Body of pancreas (tissue), 4 donors: ENCODE results near the gene PPT1. TPM values are rescaled to one million over a fixed set of nuclear protein-coding genes. Genes with fewer than 3 reads are reported as not detected.

Source experiments
- ATAC-seq: fragments of 150-250 bp; one replicate; pipeline ENCODE4 v1.9.1; 2016
- DNase-seq, 4 donors: peaks; one replicate each; pipeline ENCODE4 v3.0.0-alpha.2; 2019
- H3K27ac ChIP-seq, 4 donors: fragments of 200-600 bp; sonication (generic); 1 replicate in 3 of 4; 2 replicates in 1 of 4; pipeline versions ENCODE4 v1.5.1 to v1.6.1; 2016 to 2019; ENCODE audit warnings: mild to moderate bottlenecking in 1 of 4, mixed read lengths in 1 of 4, moderate library complexity in 1 of 4
- H3K27me3 ChIP-seq, 2 donors: fragments of 200-600 bp; sonication (generic); one replicate each; pipeline ENCODE4 v1.6.0; 2016; ENCODE audit warnings: mild to moderate bottlenecking in 1 of 2
- H3K36me3 ChIP-seq, 2 donors: fragments of 200-600 bp; sonication (generic); replicated peaks in 1 of 2; 2 replicates each; pipeline ENCODE4 v1.5.1; 2016; ENCODE audit warnings: low read depth in 2 of 2; ENCODE audit not compliant: insufficient read depth in 1 of 2
- H3K4me1 ChIP-seq: fragments of 200-600 bp; sonication (generic); one replicate; pipeline ENCODE4 v1.6.0; 2016
- H3K4me3 ChIP-seq, 2 donors: fragments of 200-600 bp; sonication (generic); 1 replicate in 1 of 2; 2 replicates in 1 of 2; pipeline ENCODE4 v1.5.1; 2016 to 2019
- H3K9me3 ChIP-seq, 3 donors: fragments of 200-600 bp; sonication (generic); 1 replicate in 2 of 3; 2 replicates in 1 of 3; pipeline ENCODE4 v1.5.1; 2016
- POLR2A ChIP-seq, 3 donors: fragments of 450-650 bp; IDR thresholded peaks; one replicate each; pipeline ENCODE4 v1.6.1; 2016; ENCODE audit warnings: antibody characterized with exemption in 3 of 3, mild to moderate bottlenecking in 2 of 3
- WGBS, 2 donors: methylation state at CpG; one replicate each; pipeline ENCODE4 v1.1.5; 2017; 5-methylcytosine and 5-hydroxymethylcytosine counted together
- intact Hi-C: fragments of 100-400 bp; cut with DNase I; formaldehyde crosslinking; loops from one replicate; pipeline ENCODE4 v1.15.1; 2023
- total RNA-seq, 2 donors: library from RNA; depleted of rRNA; stranded (reverse); fragments of >200 nt; gene quantifications; one replicate each; pipeline ENCODE4 v1.1.0, GENCODE V29; 2016
- TF ChIP-seq, protein P1 (sequence below), 7 experiments: fragments of 450-650 bp in 4 of 7; fragments of 200-600 bp in 3 of 7; sonication (generic) in 3 of 7; IDR thresholded peaks; one replicate each; pipeline ENCODE4 v1.5.1; 2016 to 2019; ENCODE audit warnings: antibody characterized with exemption in 7 of 7

The PPT1 gene
- total RNA-seq, 2 donors from 2014 or later, result 26.4 to 28.5 TPM

DNA sequence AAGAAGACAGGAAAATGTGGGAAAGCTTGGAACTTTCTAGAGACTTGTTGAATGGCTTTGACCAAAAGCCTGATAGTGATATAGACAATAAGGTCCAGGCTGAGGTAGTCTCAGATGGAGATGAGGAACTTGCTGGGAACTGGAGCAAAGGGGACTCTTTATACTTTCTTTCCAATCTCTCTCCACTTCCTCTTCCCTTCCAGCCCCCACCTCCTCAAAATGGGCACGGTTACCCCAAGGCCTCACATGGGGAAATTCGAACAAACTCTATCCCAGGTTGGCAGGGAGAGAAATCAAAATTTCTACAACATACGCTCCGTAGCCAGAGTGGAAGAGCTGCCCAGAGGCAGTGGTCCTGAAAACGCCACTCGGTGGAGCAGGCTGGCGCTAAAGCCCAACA is 15.2 kb downstream of the PPT1 start:
- Histone ChIP-seq H3K4me1 (no peaks in the 10 kb centered on the region), H3K36me3 (no peaks in the 10 kb centered on the region), H3K9me3 (no peaks in the 10 kb centered on the region), H3K27ac (no peak overlapping the region), H3K4me3 (no peak overlapping the region), H3K27me3 (no peaks in the 10 kb centered on the region)
- no peak for DNase-seq
- ATAC-seq, result no peak
- WGBS, 2 donors, result 70 to 83% methylated on average over 7 of the region's 7 CpGs
- no peak for TF ChIP-seq POLR2A (IDR thresholded peaks at IDR 0.05)
- TF ChIP-seq, protein P1, sequence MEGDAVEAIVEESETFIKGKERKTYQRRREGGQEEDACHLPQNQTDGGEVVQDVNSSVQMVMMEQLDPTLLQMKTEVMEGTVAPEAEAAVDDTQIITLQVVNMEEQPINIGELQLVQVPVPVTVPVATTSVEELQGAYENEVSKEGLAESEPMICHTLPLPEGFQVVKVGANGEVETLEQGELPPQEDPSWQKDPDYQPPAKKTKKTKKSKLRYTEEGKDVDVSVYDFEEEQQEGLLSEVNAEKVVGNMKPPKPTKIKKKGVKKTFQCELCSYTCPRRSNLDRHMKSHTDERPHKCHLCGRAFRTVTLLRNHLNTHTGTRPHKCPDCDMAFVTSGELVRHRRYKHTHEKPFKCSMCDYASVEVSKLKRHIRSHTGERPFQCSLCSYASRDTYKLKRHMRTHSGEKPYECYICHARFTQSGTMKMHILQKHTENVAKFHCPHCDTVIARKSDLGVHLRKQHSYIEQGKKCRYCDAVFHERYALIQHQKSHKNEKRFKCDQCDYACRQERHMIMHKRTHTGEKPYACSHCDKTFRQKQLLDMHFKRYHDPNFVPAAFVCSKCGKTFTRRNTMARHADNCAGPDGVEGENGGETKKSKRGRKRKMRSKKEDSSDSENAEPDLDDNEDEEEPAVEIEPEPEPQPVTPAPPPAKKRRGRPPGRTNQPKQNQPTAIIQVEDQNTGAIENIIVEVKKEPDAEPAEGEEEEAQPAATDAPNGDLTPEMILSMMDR (IDR thresholded peaks at IDR 0.05), result no peak
- intact Hi-C loops, result loop anchor here (5.0 kb wide), 1 partner anchor 260 kb away; no protein-coding TSS in a partner anchor

DNA sequence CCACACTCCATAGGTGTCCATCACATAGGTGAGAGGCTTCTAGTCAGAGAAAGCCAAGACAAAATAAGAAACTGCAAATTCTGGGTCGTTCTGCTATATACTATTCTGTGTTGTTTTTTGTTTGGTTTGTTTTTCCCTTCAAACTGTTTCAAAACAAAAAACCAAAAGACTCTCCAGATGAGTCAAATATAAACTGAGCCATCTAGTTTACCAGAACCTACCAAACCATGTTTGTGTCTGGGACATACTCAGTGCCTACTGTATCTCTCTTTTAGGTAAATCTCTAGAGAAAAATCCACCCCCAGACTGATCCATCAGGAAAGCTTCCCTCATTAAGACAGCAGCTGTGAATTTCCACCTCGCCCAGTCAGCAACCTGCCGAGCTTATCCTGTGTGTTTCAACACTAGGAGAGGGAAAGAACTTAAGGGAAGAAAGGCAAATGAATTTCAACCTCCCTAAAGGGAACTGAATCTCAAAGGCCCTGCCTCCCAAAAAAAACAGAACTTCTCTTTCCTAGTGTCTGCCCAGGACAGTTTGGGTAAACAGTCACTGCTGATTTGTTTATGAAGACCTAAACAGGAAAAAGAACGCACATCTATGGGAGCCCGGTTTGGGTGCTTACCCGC is 17.2 kb downstream of the PPT1 start:
- H3K4me1 ChIP-seq, result no peaks in the 10 kb centered on the region
- WGBS, 2 donors, result 81 to 87% methylated on average over 6 of the region's 6 CpGs
- H3K36me3 ChIP-seq, result peaks cover 0 to 2% of the 10 kb centered on the region in 2 donors
- no peak for DNase-seq
- no peaks in the 10 kb centered on the region for H3K9me3 ChIP-seq
- H3K4me3 ChIP-seq, result no peak overlapping the region
- no peak overlapping the region for H3K27ac ChIP-seq
- H3K27me3 ChIP-seq, result no peaks in the 10 kb centered on the region
- TF ChIP-seq POLR2A (IDR thresholded peaks at IDR 0.05), result no peak
- TF ChIP-seq, protein P1 (IDR thresholded peaks at IDR 0.05), result no peak
- ATAC-seq, result no peak
- intact Hi-C loops, result loop anchor here (5.0 kb wide), 1 partner anchor 262 kb away; no protein-coding TSS in a partner anchor

DNA sequence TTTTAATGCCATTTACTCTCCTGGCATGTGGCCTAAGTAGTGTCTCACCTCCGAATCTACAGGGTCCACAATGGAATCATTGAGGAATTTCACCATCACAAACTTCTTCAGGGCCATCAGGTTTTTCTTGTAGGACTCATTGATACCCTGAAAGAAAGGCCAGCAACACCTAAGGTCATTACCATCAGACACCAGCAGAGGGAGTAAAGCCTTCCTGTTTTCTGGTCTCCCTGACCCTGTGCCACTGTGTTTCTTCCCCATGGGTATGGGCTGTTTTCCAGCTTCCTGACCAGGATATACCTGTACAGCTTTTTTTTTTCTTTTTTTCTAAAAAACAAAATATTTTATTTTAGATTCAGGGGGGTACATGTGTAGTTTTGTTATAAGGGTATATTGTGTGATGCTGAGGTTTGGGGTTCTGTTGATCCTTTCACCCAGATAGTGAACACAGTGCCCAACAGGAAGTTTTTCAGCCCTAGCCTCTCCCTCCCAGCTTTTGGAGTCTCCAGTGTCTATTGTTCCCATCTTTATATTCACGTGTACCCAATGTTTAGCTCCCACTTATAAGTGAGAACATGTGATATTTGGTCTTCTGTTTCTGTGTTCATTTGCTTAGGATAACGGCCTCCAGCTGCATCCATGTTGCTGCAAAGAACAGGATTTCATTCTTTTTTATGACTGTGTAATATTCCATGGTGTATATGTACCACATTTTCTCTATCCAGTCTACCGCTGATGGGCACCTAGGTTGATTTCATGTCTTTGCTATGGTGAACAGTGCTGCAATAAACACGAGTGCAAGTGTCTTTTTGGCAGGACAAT is 18.3 kb downstream of the PPT1 start:
- peak; percentile 44 to 67 (median 56) for DNase-seq
- no peak for TF ChIP-seq POLR2A (IDR thresholded peaks at IDR 0.05)
- TF ChIP-seq, protein P1 (IDR thresholded peaks at IDR 0.05), result peak; percentile 38 to 63 (median 58)
- ATAC-seq, result peak; percentile 68
- H3K4me3 ChIP-seq, result no peak overlapping the region
- H3K27ac ChIP-seq, result no peak overlapping the region
- H3K9me3 ChIP-seq, result no peaks in the 10 kb centered on the region
- no peaks in the 10 kb centered on the region for H3K4me1 ChIP-seq
- WGBS, 2 donors, result 71 to 82% methylated on average over 5 of the region's 5 CpGs
- intact Hi-C loops, result no loop called here
- H3K27me3 ChIP-seq, result no peaks in the 10 kb centered on the region
- H3K36me3 ChIP-seq, result peaks cover 0 to 5% of the 10 kb centered on the region in 2 donors

- WGBS, 2 donors, result 59 to 72% methylated on average over 5 of the region's 5 CpGs
- ATAC-seq (no peak), DNase-seq (no peak)
- intact Hi-C loops, result no loop called here
- Histone ChIP-seq H3K4me1 (no peaks in the 10 kb centered on the region), H3K4me3 (no peak overlapping the region), H3K36me3 (peaks cover 0 to 10% of the 10 kb centered on the region in 2 donors), H3K27me3 (no peaks in the 10 kb centered on the region), H3K9me3 (no peaks in the 10 kb centered on the region), H3K27ac (peak overlapping the region in 1 of 4 donors; percentile 7)
- TF ChIP-seq, protein P1 (IDR thresholded peaks at IDR 0.05), result no peak
- TF ChIP-seq POLR2A (IDR thresholded peaks at IDR 0.05), result no peak
Observed at GRCh38 chr1:40076895-40077312, 20.1 kb downstream of the PPT1 start.
